H9 (cell line): ENCODE results near the gene ELAVL1. TPM values are rescaled to one million over a fixed set of nuclear protein-coding genes. Genes with fewer than 3 reads are reported as not detected.

Experiments
- DNase-seq: peaks from one replicate; pipeline ENCODE4 v3.0.0-alpha.2; 2017
- H2AFZ ChIP-seq: one replicate; pipeline ENCODE4 v1.6.1; 2013; ENCODE audit warnings: mild to moderate bottlenecking, low read length, control low read depth, moderate library complexity
- H2AK5ac ChIP-seq: 2 replicates; pipeline ENCODE4 v1.6.1; 2013; ENCODE audit warnings: low read length, control low read depth, mixed read lengths; ENCODE audit not compliant: insufficient read length
- H2BK120ac ChIP-seq: one replicate; pipeline ENCODE4 v1.6.1; 2013; ENCODE audit warnings: low read depth, mild to moderate bottlenecking, low read length, control low read depth, inconsistent platforms; ENCODE audit not compliant: poor library complexity, severe bottlenecking
- H2BK12ac ChIP-seq: 2 replicates; pipeline ENCODE4 v1.6.1; 2013; ENCODE audit warnings: low read length, control low read depth, mixed read lengths, low read depth; ENCODE audit not compliant: insufficient read length
- H2BK15ac ChIP-seq: 2 replicates; pipeline ENCODE4 v1.6.1; 2013; ENCODE audit warnings: low read depth, low read length, control low read depth
- H2BK20ac ChIP-seq: one replicate; pipeline ENCODE4 v1.6.1; 2013; ENCODE audit warnings: low read depth, mild to moderate bottlenecking, low read length, control low read depth, inconsistent platforms; ENCODE audit not compliant: poor library complexity, severe bottlenecking
- H2BK5ac ChIP-seq: 2 replicates; pipeline ENCODE4 v1.6.1; 2013; ENCODE audit warnings: low read length, control low read depth, mixed read lengths; ENCODE audit not compliant: insufficient read length
- H3K14ac ChIP-seq: 2 replicates; pipeline ENCODE4 v1.6.1; 2013; ENCODE audit warnings: low read length, control low read depth; ENCODE audit not compliant: insufficient read depth
- H3K18ac ChIP-seq: 2 replicates; pipeline ENCODE4 v1.6.1; 2013; ENCODE audit warnings: low read depth, mild to moderate bottlenecking, mixed read lengths, low read length, control low read depth; ENCODE audit not compliant: insufficient read length
- H3K23ac ChIP-seq: 2 replicates; pipeline ENCODE4 v1.6.1; 2013; ENCODE audit warnings: low read length, control low read depth, mixed read lengths, low read depth; ENCODE audit not compliant: insufficient read length
- H3K23me2 ChIP-seq: 2 replicates; pipeline ENCODE4 v1.6.1; 2013; ENCODE audit warnings: low read depth, mild to moderate bottlenecking, mixed read lengths, low read length, control low read depth; ENCODE audit not compliant: insufficient read length, poor library complexity, severe bottlenecking
- H3K27ac ChIP-seq: 2 replicates; pipeline ENCODE4 v1.5.1; 2013; ENCODE audit warnings: low read length, control low read depth, mixed read lengths, low read depth; ENCODE audit not compliant: insufficient read length
- H3K27me3 ChIP-seq: 2 replicates; pipeline ENCODE4 v1.6.1; 2013; ENCODE audit warnings: low read length, control low read depth, inconsistent platforms; ENCODE audit not compliant: insufficient read depth
- H3K4ac ChIP-seq: 2 replicates; pipeline ENCODE4 v1.6.1; 2013; ENCODE audit warnings: low read depth, mild to moderate bottlenecking, control low read depth, inconsistent platforms, low read length, moderate library complexity
- H3K4me1 ChIP-seq: 2 replicates; pipeline ENCODE4 v1.6.1; 2013; ENCODE audit warnings: low read length, control low read depth, inconsistent platforms; ENCODE audit not compliant: insufficient read depth
- H3K4me2 ChIP-seq: 2 replicates; pipeline ENCODE4 v1.6.1; 2013; ENCODE audit warnings: low read length, control low read depth, mixed read lengths; ENCODE audit not compliant: insufficient read length, insufficient read depth
- H3K56ac ChIP-seq: 2 replicates; pipeline ENCODE4 v1.6.1; 2013; ENCODE audit warnings: low read depth, mild to moderate bottlenecking, mixed read lengths, low read length, control low read depth; ENCODE audit not compliant: insufficient read length
- H3K79me1 ChIP-seq: 2 replicates; pipeline ENCODE4 v1.6.1; 2013; ENCODE audit warnings: low read depth, mild to moderate bottlenecking, moderate library complexity, low read length, control low read depth, inconsistent platforms; ENCODE audit not compliant: insufficient read depth, poor library complexity, severe bottlenecking
- H3K79me2 ChIP-seq: 2 replicates; pipeline ENCODE4 v1.6.1; 2013; ENCODE audit warnings: low read length, control low read depth, inconsistent platforms; ENCODE audit not compliant: insufficient read depth
- H3K9ac ChIP-seq: 2 replicates; pipeline ENCODE4 v1.6.1; 2013; ENCODE audit warnings: low read length, control low read depth, mixed read lengths; ENCODE audit not compliant: insufficient read length; ENCODE audit errors: extremely low read depth
- H3K9me3 ChIP-seq: one replicate; pipeline ENCODE4 v1.6.1; 2013; ENCODE audit warnings: low read depth, low read length, inconsistent platforms; ENCODE audit not compliant: control insufficient read depth
- H3T11ph ChIP-seq: one replicate; pipeline ENCODE4 v1.6.1; 2013; ENCODE audit warnings: mild to moderate bottlenecking, low read length, control low read depth, inconsistent platforms
- H4K20me1 ChIP-seq: one replicate; pipeline ENCODE4 v1.6.1; 2013; ENCODE audit not compliant: control insufficient read depth, insufficient read length, insufficient read depth
- H4K5ac ChIP-seq: 2 replicates; pipeline ENCODE4 v1.6.1; 2013; ENCODE audit warnings: low read depth, mild to moderate bottlenecking, mixed read lengths, low read length, control low read depth; ENCODE audit not compliant: insufficient read length
- H4K8ac ChIP-seq: replicated peaks from 2 replicates; pipeline ENCODE4 v1.6.1; 2013; ENCODE audit warnings: low read length, control low read depth, mixed read lengths, low read depth; ENCODE audit not compliant: insufficient read length
- H4K91ac ChIP-seq: 2 replicates; pipeline ENCODE4 v1.6.1; 2013; ENCODE audit warnings: low read depth, mild to moderate bottlenecking, moderate library complexity, mixed read lengths, low read length, control low read depth; ENCODE audit not compliant: insufficient read length
- H3K27ac Mint-ChIP-seq, 3 experiments: 2 replicates in 2 of 3; 3 replicates in 1 of 3; pipeline ENCODE4 v1.8.0; 2020 to 2021; ENCODE audit warnings: mixed read lengths in 3 of 3, mild to moderate bottlenecking in 1 of 3, moderate library complexity in 1 of 3
- H3K27me3 Mint-ChIP-seq: 2 replicates; pipeline ENCODE4 v1.8.0; 2021; ENCODE audit warnings: low read depth, mild to moderate bottlenecking, moderate library complexity, mixed read lengths
- H3K36me3 Mint-ChIP-seq, 3 experiments: 2 replicates in 2 of 3; 3 replicates in 1 of 3; pipeline ENCODE4 v1.8.0; 2020 to 2021; ENCODE audit warnings: low read depth in 3 of 3, mixed read lengths in 3 of 3; ENCODE audit not compliant: insufficient read depth in 1 of 3
- H3K4me1 Mint-ChIP-seq, 2 experiments: 2 replicates each; pipeline ENCODE4 v1.8.0; 2020; ENCODE audit warnings: mixed read lengths in 2 of 2
- H3K4me3 Mint-ChIP-seq, 2 experiments: 2 replicates in 1 of 2; 3 replicates in 1 of 2; pipeline ENCODE4 v1.8.0; 2020 to 2021; ENCODE audit warnings: mild to moderate bottlenecking in 2 of 2, mixed read lengths in 2 of 2, moderate library complexity in 1 of 2
- H3K9me3 Mint-ChIP-seq, 2 experiments: 2 replicates in 1 of 2; 3 replicates in 1 of 2; pipeline ENCODE4 v1.8.0; 2020; ENCODE audit warnings: mild to moderate bottlenecking in 2 of 2, mixed read lengths in 2 of 2, moderate library complexity in 1 of 2
- WGBS: extraction: QIAGEN DNeasy Blood & Tissue Kit; methylation state at CpG from one replicate; pipeline ENCODE4 v1.1.7; 2013; ENCODE audit warnings: missing lambda C conversion rate, low lambda C conversion rate, mixed read lengths; ENCODE audit not compliant: insufficient read length; ENCODE audit errors: extremely low coverage; 5-methylcytosine and 5-hydroxymethylcytosine counted together
- total RNA-seq: library from RNA; stranded (reverse); gene quantifications from 2 replicates; pipeline ENCODE4 v1.2.1, GENCODE V29; 2021
- TF ChIP-seq, protein P1 (sequence below): fragments of 200-600 bp; sonication (generic); conservative IDR thresholded peaks from 3 replicates; pipeline ENCODE4 v1.8.0; 2021; ENCODE audit warnings: antibody characterized with exemption, mild to moderate bottlenecking

Gene ELAVL1
- total RNA-seq, 1 experiment from 2014 or later = 149 TPM

GRCh38 chr19:8038815-8039214, 33.4 kb upstream of the ELAVL1 start:
- H4K91ac ChIP-seq = no peak overlapping the region
- H3T11ph ChIP-seq = no peak overlapping the region
- no peaks in the 10 kb centered on the region for H3K9me3 ChIP-seq
- H3K4me1 Mint-ChIP-seq = peaks cover 9 to 21% of the 10 kb centered on the region in 2 experiments
- TF ChIP-seq, protein P1, sequence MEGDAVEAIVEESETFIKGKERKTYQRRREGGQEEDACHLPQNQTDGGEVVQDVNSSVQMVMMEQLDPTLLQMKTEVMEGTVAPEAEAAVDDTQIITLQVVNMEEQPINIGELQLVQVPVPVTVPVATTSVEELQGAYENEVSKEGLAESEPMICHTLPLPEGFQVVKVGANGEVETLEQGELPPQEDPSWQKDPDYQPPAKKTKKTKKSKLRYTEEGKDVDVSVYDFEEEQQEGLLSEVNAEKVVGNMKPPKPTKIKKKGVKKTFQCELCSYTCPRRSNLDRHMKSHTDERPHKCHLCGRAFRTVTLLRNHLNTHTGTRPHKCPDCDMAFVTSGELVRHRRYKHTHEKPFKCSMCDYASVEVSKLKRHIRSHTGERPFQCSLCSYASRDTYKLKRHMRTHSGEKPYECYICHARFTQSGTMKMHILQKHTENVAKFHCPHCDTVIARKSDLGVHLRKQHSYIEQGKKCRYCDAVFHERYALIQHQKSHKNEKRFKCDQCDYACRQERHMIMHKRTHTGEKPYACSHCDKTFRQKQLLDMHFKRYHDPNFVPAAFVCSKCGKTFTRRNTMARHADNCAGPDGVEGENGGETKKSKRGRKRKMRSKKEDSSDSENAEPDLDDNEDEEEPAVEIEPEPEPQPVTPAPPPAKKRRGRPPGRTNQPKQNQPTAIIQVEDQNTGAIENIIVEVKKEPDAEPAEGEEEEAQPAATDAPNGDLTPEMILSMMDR = no peak
- H3K4me3 Mint-ChIP-seq = no peak overlapping the region
- H3K27me3 ChIP-seq = no peaks in the 10 kb centered on the region
- H2AFZ ChIP-seq = no peak overlapping the region
- no peak overlapping the region for H3K4ac ChIP-seq
- no peak overlapping the region for H3K23ac ChIP-seq
- H3K4me2 ChIP-seq = no peak overlapping the region
- H3K27ac ChIP-seq = no peak overlapping the region
- H3K23me2 ChIP-seq = no peaks in the 10 kb centered on the region
- no peak overlapping the region for H3K14ac ChIP-seq
- H2BK20ac ChIP-seq = no peak overlapping the region
- H3K9ac ChIP-seq = no peak overlapping the region
- no CpG with 5 or more reads among the region's 6 CpGs for WGBS
- H3K27me3 Mint-ChIP-seq = peaks cover 25% of the 10 kb centered on the region
- no peak overlapping the region for H2BK15ac ChIP-seq
- H3K27ac Mint-ChIP-seq = no peak overlapping the region
- no peaks in the 10 kb centered on the region; a peak in 1 of 7 replicates for H3K36me3 Mint-ChIP-seq
- H3K9me3 Mint-ChIP-seq = no peaks in the 10 kb centered on the region
- no peak overlapping the region for H4K8ac ChIP-seq
- no peak overlapping the region for H3K56ac ChIP-seq
- no peak overlapping the region for H2BK5ac ChIP-seq
- DNase-seq = no peak
- H3K79me2 ChIP-seq = no peaks in the 10 kb centered on the region
- H3K79me1 ChIP-seq = no peaks in the 10 kb centered on the region
- no peak overlapping the region for H2AK5ac ChIP-seq
- H2BK120ac ChIP-seq = no peak overlapping the region
- H4K5ac ChIP-seq = no peak overlapping the region
- H4K20me1 ChIP-seq = no peaks in the 10 kb centered on the region
- no peak overlapping the region for H3K18ac ChIP-seq
- H3K4me1 ChIP-seq = no peaks in the 10 kb centered on the region
- H2BK12ac ChIP-seq = no peak overlapping the region
